Measurements from ENCODE around the gene CCDC69. TPM values are rescaled to one million over a fixed set of nuclear protein-coding genes. Genes with fewer than 3 reads are reported as not detected.
A peak's percentile ranks its signal among the peaks of the same experiment; 100 is the strongest.
"Not testable (repeated sequence)": the region's sequence is repeated elsewhere in the genome, so short reads cannot be mapped to it uniquely, and the experiment has no call there.

Gene CCDC69
- total RNA-seq, 2 experiments from 2014 or later: 33.0 to 34.5 TPM

- DNase-seq: no peak
- H3K27ac Mint-ChIP-seq: peak overlapping the region; percentile 53
- H3K4me3 Mint-ChIP-seq: no peak overlapping the region
- ATAC-seq: no peak
- peaks cover 14% of the 10 kb centered on the region for H3K36me3 Mint-ChIP-seq (ENCODE audit: low read depth)
- no peak for TF ChIP-seq CTCF (IDR thresholded peaks at IDR 0.05)
- CTCF ChIA-PET: interaction anchor here (1.0 to 3.9 kb wide), 2 partner anchors 14 to 53 kb away, joined by 3 to 19 read pairs; no protein-coding TSS in a partner anchor
- no peaks in the 10 kb centered on the region for H3K9me3 Mint-ChIP-seq
- intact Hi-C loops (cut with micrococcal nuclease): no loop called here
- no peaks in the 10 kb centered on the region for H3K4me1 Mint-ChIP-seq (ENCODE audit: low read depth)
- no peaks in the 10 kb centered on the region for H3K27me3 Mint-ChIP-seq
- POLR2A ChIA-PET: interaction anchor here (1.0 kb wide), 1 partner anchor 11 kb away, joined by 3 read pairs; no protein-coding TSS in a partner anchor
Measured at GRCh38 chr5:151179489-151179840, 44.4 kb downstream of the CCDC69 start.

- no peaks in the 10 kb centered on the region for H3K4me1 Mint-ChIP-seq (ENCODE audit: low read depth)
- H3K36me3 Mint-ChIP-seq (ENCODE audit: low read depth): peaks cover 14% of the 10 kb centered on the region
- H3K27ac Mint-ChIP-seq: peak overlapping the region; percentile 48
- ATAC-seq (no peak), DNase-seq (no peak)
- H3K9me3 Mint-ChIP-seq: no peaks in the 10 kb centered on the region
- no peak for TF ChIP-seq CTCF (IDR thresholded peaks at IDR 0.05)
- H3K27me3 Mint-ChIP-seq: no peaks in the 10 kb centered on the region
- POLR2A ChIA-PET: interaction anchor here (1.0 kb wide), 1 partner anchor 11 kb away, joined by 3 read pairs; no protein-coding TSS in a partner anchor
- intact Hi-C loops (cut with micrococcal nuclease): no loop called here
- no peak overlapping the region for H3K4me3 Mint-ChIP-seq
- CTCF ChIA-PET: interaction anchor here (1.0 to 3.9 kb wide), 3 partner anchors 14 to 53 kb away, joined by 3 to 19 read pairs (median 6); no protein-coding TSS in a partner anchor
Measured at GRCh38 chr5:151178777-151179488, 45.0 kb downstream of the CCDC69 start.

- POLR2A ChIA-PET: interaction anchor here (1.0 kb wide), 1 partner anchor 10 kb away, joined by 3 read pairs; no protein-coding TSS in a partner anchor
- no peaks in the 10 kb centered on the region for H3K4me1 Mint-ChIP-seq (ENCODE audit: low read depth)
- H3K27me3 Mint-ChIP-seq: no peaks in the 10 kb centered on the region
Measured at GRCh38 chr5:151178372-151178771, 45.5 kb downstream of the CCDC69 start.

GRCh38 chr5:151176268-151176667, 47.6 kb downstream of the CCDC69 start:
- H3K27ac Mint-ChIP-seq; H3K27me3 Mint-ChIP-seq; DNase-seq; H3K9me3 Mint-ChIP-seq; H3K4me1 Mint-ChIP-seq (ENCODE audit: low read depth); intact Hi-C loops (cut with micrococcal nuclease); ATAC-seq; H3K4me3 Mint-ChIP-seq; POLR2A ChIA-PET: not testable (repeated sequence)
- peaks cover 14% of the 10 kb centered on the region for H3K36me3 Mint-ChIP-seq (ENCODE audit: low read depth)
- CTCF ChIA-PET: interaction anchor here (1.4 to 3.9 kb wide), 3 partner anchors 11 to 61 kb away, joined by 3 to 19 read pairs (median 4); no protein-coding TSS in a partner anchor

More at GRCh38 chr5:151178372-151178771, 45.5 kb downstream of the CCDC69 start:
- H3K27ac Mint-ChIP-seq: peak overlapping the region; percentile 48
- CTCF ChIA-PET: interaction anchor here (2.0 to 3.9 kb wide), 2 partner anchors 13 to 53 kb away, joined by 6 to 19 read pairs; no protein-coding TSS in a partner anchor
- H3K36me3 Mint-ChIP-seq (ENCODE audit: low read depth): peaks cover 14% of the 10 kb centered on the region
- ATAC-seq (no peak), DNase-seq (no peak)
- H3K9me3 Mint-ChIP-seq: no peaks in the 10 kb centered on the region
- no peak for TF ChIP-seq CTCF (IDR thresholded peaks at IDR 0.05)
- no peak overlapping the region for H3K4me3 Mint-ChIP-seq
- intact Hi-C loops (cut with micrococcal nuclease): no loop called here

- intact Hi-C loops (cut with micrococcal nuclease): no loop called here
- no peak for TF ChIP-seq CTCF (IDR thresholded peaks at IDR 0.05)
- DNase-seq (no peak), ATAC-seq (no peak)
- Mint-ChIP-seq H3K27ac (no peak overlapping the region), H3K9me3 (no peaks in the 10 kb centered on the region), H3K4me3 (no peak overlapping the region), H3K4me1 (ENCODE audit: low read depth) (peaks cover 12% of the 10 kb centered on the region), H3K36me3 (ENCODE audit: low read depth) (peaks cover 9% of the 10 kb centered on the region), H3K27me3 (no peaks in the 10 kb centered on the region)
- ChIA-PET POLR2A (no interaction called here), CTCF (interaction anchor here (0.8 kb wide), 1 partner anchor 10 kb away, joined by 3 read pairs; no protein-coding TSS in a partner anchor)
Measured at GRCh38 chr5:151174612-151175101, 49.2 kb downstream of the CCDC69 start.

All from activated CD8-positive, alpha-beta T cell treated with anti-CD3 and anti-CD28 coated beads for 36 hours (primary cell).